Measurements from ENCODE around the gene SCART1.
"Not testable (repeated sequence)": the region's sequence is repeated elsewhere in the genome, so short reads cannot be mapped to it uniquely, and the experiment has no call there.

The SCART1 gene

DNA sequence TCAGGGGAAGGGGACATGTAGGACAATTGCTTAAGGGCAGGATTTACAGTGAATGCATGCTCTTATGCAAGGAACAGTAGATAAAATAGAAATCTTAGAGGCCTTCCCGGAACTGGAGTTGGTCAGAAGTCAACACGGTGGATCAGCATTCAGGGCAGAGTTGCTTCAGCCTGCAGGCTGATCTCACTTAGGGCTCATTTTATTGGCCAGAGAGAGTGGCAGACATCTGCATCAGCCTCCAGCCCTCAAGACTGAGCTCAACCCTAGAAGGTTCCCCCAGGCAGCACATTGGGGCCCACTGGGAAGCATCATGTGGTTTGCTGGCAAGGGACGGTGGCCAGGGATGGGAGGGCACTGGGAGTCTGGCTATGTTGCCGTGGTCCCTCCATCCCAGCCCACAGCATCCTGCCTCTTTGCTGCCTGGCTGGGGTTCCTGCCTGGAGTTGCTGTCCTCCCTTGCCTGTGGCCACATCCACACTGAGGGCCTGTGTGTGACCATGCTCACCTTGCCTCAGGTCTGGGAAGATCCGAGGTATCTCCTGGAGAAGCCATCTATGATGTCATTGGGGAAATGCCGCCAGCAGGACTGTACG, 13.0 kb downstream of the SCART1 start:
- TF ChIP-seq, protein P1, sequence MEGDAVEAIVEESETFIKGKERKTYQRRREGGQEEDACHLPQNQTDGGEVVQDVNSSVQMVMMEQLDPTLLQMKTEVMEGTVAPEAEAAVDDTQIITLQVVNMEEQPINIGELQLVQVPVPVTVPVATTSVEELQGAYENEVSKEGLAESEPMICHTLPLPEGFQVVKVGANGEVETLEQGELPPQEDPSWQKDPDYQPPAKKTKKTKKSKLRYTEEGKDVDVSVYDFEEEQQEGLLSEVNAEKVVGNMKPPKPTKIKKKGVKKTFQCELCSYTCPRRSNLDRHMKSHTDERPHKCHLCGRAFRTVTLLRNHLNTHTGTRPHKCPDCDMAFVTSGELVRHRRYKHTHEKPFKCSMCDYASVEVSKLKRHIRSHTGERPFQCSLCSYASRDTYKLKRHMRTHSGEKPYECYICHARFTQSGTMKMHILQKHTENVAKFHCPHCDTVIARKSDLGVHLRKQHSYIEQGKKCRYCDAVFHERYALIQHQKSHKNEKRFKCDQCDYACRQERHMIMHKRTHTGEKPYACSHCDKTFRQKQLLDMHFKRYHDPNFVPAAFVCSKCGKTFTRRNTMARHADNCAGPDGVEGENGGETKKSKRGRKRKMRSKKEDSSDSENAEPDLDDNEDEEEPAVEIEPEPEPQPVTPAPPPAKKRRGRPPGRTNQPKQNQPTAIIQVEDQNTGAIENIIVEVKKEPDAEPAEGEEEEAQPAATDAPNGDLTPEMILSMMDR (IDR thresholded peaks at IDR 0.05; ENCODE audit: unreplicated experiment in 3 of 3), result no peak
- peaks cover 48% of the 10 kb centered on the region for H3K9me3 Mint-ChIP-seq
- no peaks in the 10 kb centered on the region for H3K27me3 Mint-ChIP-seq (ENCODE audit: low read depth)
- no peaks in the 10 kb centered on the region for H3K4me1 Mint-ChIP-seq
- H3K4me3 Mint-ChIP-seq, result no peak overlapping the region
- peaks cover 12% of the 10 kb centered on the region for H3K36me3 Mint-ChIP-seq (ENCODE audit: low read depth)
- no peak overlapping the region for H3K27ac Mint-ChIP-seq

DNA sequence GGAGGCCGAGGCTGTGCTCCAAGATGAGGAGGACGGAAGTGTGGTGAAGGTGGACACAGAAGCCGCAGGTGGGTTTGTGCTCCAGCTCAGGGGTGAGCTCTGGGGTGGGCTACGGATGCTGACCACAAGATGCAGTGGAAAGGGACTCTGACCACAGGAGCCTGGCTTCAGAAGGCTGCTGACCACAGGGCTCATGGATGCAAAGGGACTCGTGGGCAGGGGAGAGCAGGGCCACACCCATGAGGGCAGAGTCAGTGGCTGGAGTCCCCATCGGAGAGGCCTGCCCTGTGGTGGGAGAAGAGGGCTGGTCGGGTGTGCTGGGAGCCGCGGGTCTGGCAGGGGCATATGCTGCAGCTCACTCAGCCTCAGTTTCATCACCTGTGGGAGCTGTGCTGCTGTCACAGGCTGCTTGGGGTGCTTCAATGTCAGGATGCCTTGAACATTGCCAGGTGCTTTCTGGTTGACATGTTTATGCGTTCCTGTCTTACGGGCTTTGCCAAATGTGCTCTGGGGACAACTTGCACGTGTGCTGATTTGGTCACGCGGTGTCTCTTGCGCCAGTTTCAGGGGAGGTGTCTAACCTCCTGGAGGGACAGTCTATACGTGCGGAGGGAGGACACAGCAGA, 13.7 kb downstream of the SCART1 start:
- no peak overlapping the region for H3K4me3 Mint-ChIP-seq

DNA sequence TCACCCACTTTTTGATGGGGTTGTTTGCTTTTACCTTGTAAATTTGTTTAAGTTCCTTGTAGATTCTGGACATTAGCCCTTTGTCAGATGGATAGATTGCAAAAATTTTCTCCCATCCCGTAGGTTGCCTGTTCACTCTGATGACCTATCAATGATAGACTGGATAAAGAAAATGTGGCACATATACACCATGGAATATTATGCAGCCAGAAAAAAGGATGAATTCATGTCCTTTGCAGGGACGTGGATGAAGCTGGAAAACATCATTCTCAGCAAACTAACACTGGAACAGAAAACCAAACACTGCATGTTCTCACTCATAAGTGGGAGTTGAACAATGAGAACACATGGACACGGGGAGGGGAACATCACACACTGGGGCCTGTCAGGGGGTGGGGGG, 15.5 kb downstream of the SCART1 start:
- H3K9me3 Mint-ChIP-seq, result peaks cover 45% of the 10 kb centered on the region
- H3K4me1 Mint-ChIP-seq; H3K4me3 Mint-ChIP-seq; H3K27me3 Mint-ChIP-seq (ENCODE audit: low read depth); H3K27ac Mint-ChIP-seq: not testable (repeated sequence)
- H3K36me3 Mint-ChIP-seq (ENCODE audit: low read depth), result peaks cover 16% of the 10 kb centered on the region

More for the DNA sequence above, 13.7 kb downstream of the SCART1 start:
- TF ChIP-seq, protein P1 (IDR thresholded peaks at IDR 0.05; ENCODE audit: unreplicated experiment in 3 of 3), result no peak
- Mint-ChIP-seq H3K27me3 (ENCODE audit: low read depth) (no peaks in the 10 kb centered on the region), H3K4me1 (no peaks in the 10 kb centered on the region), H3K27ac (no peak overlapping the region), H3K9me3 (peaks cover 48% of the 10 kb centered on the region), H3K36me3 (ENCODE audit: low read depth) (peaks cover 12% of the 10 kb centered on the region)

DNA sequence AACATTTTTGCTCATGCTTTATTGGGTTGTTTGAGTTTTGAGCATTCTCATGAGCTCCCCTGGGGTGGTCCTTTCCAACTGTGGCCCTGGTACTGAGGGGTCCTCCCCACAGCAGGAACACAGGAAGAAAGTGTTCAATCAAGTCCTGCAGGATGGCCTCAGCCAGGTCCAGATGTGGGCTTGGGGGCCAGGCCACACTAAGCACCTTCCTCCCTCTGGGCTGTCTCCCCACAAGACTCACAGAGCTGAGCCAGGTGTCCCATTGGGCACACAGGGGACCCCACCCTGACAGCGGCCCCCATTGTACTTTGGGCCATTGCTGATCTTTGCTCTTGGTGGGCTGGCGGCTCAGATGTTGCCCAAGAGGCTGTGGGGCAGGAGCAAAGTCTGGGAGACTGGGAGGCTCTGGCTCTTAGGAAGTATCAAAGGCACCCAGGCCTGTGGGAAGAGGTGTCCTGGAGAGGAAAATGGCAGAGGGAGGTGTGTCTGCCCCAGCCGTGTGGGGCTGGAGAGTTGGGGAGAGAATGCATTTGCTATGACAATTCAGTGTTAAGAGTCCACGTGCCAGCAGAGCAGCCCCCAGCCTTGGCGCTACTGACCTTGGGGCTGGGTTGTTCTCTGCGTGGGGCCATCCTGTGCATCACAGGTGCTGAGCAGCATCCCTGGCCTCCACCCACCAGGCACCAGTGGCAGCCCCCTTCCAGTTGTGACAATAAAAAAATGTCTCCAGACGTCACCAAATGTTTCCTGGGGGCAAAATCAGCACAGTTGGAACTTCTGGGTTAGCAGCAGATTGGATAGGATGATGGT, 17.8 kb downstream of the SCART1 start:
- Mint-ChIP-seq H3K9me3 (peaks cover 47% of the 10 kb centered on the region), H3K36me3 (ENCODE audit: low read depth) (peaks cover 13% of the 10 kb centered on the region), H3K4me1 (no peaks in the 10 kb centered on the region), H3K27ac (no peak overlapping the region), H3K27me3 (ENCODE audit: low read depth) (no peaks in the 10 kb centered on the region), H3K4me3 (no peak overlapping the region)
- TF ChIP-seq, protein P1 (IDR thresholded peaks at IDR 0.05; ENCODE audit: unreplicated experiment in 3 of 3), result no peak

DNA sequence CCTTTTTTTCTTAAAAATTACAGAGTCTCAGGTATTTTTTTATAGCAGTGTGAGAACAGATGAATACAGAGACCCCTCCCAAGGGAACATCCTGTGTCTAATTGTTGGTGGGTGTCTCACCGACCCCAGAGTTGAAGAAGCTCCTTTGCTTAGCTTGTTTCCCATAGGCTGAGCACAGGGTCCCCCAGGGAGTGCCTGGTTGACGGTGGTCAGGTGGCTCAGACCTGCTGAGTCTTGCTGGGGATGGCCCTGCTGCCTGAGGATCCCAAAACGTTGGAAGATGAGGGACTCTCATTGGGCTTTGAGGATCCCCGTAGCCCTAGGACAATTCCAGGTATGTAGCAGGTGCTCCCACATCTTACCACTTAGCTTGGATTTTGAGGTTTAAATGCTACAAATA, 19.5 kb downstream of the SCART1 start:
- H3K27ac Mint-ChIP-seq, result no peak overlapping the region
- peaks cover 34% of the 10 kb centered on the region for H3K9me3 Mint-ChIP-seq
- H3K4me1 Mint-ChIP-seq, result no peaks in the 10 kb centered on the region
- H3K36me3 Mint-ChIP-seq (ENCODE audit: low read depth), result peaks cover 4% of the 10 kb centered on the region
- H3K27me3 Mint-ChIP-seq (ENCODE audit: low read depth), result no peaks in the 10 kb centered on the region
- TF ChIP-seq, protein P1 (IDR thresholded peaks at IDR 0.05; ENCODE audit: unreplicated experiment in 3 of 3), result no peak
- H3K4me3 Mint-ChIP-seq, result no peak overlapping the region

DNA sequence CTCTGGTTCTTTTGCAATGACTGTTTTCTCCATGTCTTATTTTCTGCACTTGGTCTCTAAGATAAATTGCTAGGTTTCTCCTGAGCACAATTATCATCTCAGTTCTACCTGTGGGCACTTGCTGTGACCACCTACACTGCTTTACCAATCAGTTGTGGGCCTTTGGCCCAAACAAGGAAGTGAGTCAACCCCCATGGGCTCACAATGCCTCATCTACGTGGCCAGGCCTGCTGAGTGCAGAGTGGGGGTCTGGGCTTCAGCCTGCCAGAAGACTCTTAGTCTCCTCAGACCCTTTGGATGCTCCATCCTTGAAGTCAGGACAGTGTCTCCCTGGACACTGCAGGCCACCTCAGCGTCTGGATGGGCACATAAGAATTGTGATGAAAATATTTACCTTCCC, 20.3 kb downstream of the SCART1 start:
- H3K9me3 Mint-ChIP-seq, result peaks cover 32% of the 10 kb centered on the region
- TF ChIP-seq, protein P1 (IDR thresholded peaks at IDR 0.05; ENCODE audit: unreplicated experiment in 3 of 3), result no peak
- no peak overlapping the region for H3K4me3 Mint-ChIP-seq
- H3K4me1 Mint-ChIP-seq, result no peaks in the 10 kb centered on the region
- peaks cover 4% of the 10 kb centered on the region for H3K36me3 Mint-ChIP-seq (ENCODE audit: low read depth)
- H3K27ac Mint-ChIP-seq, result no peak overlapping the region
- H3K27me3 Mint-ChIP-seq (ENCODE audit: low read depth), result no peaks in the 10 kb centered on the region
